ENCODE results near the gene RNF34.
A peak's percentile ranks its signal among the peaks of the same experiment; 100 is the strongest.

RNF34 gene

DNA sequence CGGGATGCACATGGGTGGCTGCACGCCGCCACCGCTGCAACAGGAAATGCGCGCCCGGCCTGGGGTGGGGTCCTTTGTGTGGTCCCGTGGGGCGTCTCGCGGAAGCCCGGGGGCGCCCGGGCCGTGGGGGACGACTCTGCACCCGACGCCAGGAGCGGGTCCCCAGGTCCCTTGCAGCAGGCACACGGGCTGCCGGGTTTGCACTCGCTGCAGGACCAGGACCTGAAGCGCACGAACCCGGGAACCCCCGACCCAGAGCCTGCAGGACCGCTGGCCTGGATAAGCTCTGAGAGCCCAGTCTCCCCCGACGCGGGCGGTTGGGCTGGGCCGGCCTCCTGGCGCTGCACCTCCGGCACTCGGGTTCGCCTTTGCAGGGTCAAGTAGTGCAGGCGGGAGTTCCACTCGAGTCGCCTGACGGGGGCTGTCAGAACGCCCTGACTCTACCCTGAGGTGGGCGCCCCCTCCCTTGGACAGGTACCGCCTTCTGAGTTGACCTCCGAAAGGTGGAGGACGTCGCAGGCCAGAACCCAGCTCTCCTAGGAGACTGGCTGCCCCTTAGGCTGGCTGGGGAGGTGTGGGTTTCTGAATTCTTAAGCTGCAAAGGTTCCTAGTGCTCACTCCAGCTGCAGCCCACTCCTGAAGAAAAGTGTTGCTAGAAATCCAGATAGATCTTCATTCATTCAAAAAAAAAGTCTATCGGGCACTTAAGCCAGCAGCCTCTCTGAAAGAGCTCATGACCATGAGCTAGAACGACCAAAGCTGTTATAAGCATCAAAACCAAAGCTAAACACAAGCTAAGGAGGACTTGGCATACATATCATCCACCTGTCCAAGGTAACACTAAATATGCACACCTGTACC lies 68.0 kb downstream of the RNF34 start:
- no peak for DNase-seq

DNA sequence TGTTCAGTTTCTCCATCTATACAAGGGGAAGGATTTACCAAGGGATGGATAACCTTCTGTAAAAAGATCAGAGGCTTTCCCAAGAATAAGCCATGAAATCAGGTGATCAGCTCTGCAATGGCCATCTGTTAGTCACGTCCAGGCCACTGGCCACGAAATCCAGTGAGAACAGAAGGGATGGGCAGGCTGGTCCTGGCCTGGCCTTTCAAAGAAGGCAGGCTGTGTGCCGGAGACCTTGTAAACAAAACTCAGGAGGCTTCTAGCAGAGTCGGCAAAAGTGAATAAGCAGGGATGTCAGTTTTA lies 68.5 kb downstream of the RNF34 start:
- no peak for DNase-seq

DNA sequence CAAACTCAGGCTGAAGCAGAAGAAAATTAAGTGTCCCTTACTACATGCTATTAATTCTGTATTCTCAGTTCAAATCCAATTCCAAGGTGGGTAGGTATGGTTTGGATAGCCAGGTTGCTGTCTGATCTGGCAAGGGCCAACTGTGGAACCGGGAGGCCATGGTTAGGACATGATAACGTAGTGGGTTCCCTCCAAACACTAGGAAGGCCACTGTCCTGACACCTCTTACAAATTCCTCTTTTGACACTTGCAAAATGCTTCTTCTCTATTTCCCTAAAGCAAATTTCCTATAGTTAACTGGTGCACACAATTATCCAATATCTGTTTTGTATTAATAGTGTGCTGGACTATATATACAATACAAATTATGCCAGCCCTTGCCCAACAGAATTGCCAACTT lies 70.8 kb downstream of the RNF34 start:
- DNase-seq = peak; percentile 13 to 48

DNA sequence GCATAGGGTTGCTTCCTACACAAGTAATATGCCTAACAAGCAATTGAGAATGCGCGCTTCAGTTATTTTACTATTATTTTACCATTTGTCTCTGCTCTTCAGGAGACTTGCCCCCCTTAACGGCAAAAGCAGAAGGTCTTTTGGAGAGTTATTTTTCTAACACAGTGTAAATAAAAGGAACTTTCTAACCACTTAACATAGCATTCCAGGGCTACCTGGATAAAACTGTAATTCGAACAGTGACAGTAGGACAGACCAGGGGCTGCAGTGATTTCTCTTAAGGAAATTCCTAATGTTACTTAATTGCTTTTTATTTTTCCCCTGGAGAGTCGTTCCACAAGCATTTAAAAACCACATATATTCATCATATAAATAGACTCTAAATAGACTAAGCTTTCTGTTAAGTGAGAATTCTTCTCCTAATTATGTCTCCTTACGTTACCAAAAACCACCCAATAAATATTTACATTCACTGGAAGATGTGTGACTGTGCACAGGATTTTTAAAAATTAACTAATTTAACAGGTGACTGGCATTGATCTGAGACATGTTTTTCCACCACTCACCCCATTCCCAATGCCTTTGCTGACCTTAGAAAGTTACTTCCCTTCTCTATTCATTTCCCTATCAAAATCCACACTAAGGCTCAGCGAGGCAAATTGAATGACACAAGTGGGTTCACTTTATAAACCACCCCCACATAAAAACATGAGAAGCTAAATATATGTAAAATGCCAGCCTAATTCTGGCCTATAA lies 72.4 kb downstream of the RNF34 start:
- no peak for DNase-seq
